Liver (tissue), 9 donors: Measurements from ENCODE around the gene LDB2. TPM values are rescaled to one million over a fixed set of nuclear protein-coding genes. Genes with fewer than 3 reads are reported as not detected.

Experiments used
- DNase-seq: peaks from one replicate; pipeline ENCODE4 v3.0.0-alpha.2; 2017; ENCODE audit warnings: low spot score
- H3K27ac ChIP-seq, 2 donors: one replicate each; pipeline ENCODE4 v1.7.0; 2013; ENCODE audit warnings: inconsistent platforms in 2 of 2, low read length in 2 of 2, control low read depth in 1 of 2, low read depth in 1 of 2, mild to moderate bottlenecking in 1 of 2
- H3K27me3 ChIP-seq, 4 donors: one replicate each; pipeline versions ENCODE4 v1.6.1 to v1.7.0; 2013; ENCODE audit warnings: low read length in 3 of 4, inconsistent platforms in 1 of 4, mild to moderate bottlenecking in 1 of 4, moderate library complexity in 1 of 4; ENCODE audit not compliant: control insufficient read depth in 4 of 4, insufficient read depth in 4 of 4
- H3K36me3 ChIP-seq, 4 donors: one replicate each; pipeline versions ENCODE4 v1.6.1 to v1.7.0; 2013; ENCODE audit warnings: low read length in 3 of 4, mild to moderate bottlenecking in 3 of 4, low read depth in 1 of 4, moderate library complexity in 1 of 4; ENCODE audit not compliant: control insufficient read depth in 4 of 4, insufficient read depth in 3 of 4
- H3K4me1 ChIP-seq, 4 donors: one replicate each; pipeline versions ENCODE4 v1.6.1 to v1.7.0; 2013; ENCODE audit warnings: low read length in 3 of 4, mild to moderate bottlenecking in 3 of 4, moderate library complexity in 1 of 4; ENCODE audit not compliant: control insufficient read depth in 4 of 4, insufficient read depth in 4 of 4
- H3K4me3 ChIP-seq, 3 donors: one replicate each; pipeline versions ENCODE4 v1.6.1 to v1.7.0; 2013; ENCODE audit warnings: low read length in 3 of 3, control low read depth in 1 of 3, low read depth in 1 of 3, mild to moderate bottlenecking in 1 of 3
- H3K9ac ChIP-seq, 2 donors: one replicate each; pipeline ENCODE4 v1.7.0; 2013; ENCODE audit warnings: low read length in 2 of 2, mild to moderate bottlenecking in 2 of 2, moderate library complexity in 2 of 2, control low read depth in 1 of 2, low read depth in 1 of 2
- H3K9me3 ChIP-seq, 4 donors: one replicate each; pipeline versions ENCODE4 v1.6.1 to v1.7.0; 2013; ENCODE audit warnings: low read length in 3 of 4; ENCODE audit not compliant: control insufficient read depth in 4 of 4
- ATF3 ChIP-seq: IDR thresholded peaks from 2 replicates; pipeline ENCODE4 v1.6.1; 2016; ENCODE audit warnings: antibody characterized with exemption
- CTCF ChIP-seq: fragments of 150-350 bp; IDR thresholded peaks from 2 replicates; pipeline ENCODE4 v1.5.1; 2017; ENCODE audit warnings: improper control_type of control experiment, low read depth, low read length; ENCODE audit not compliant: missing input control
- EGR1 ChIP-seq, 2 donors: IDR thresholded peaks; 2 replicates each; pipeline ENCODE4 v1.6.1; 2016 to 2018; ENCODE audit warnings: antibody characterized with exemption in 2 of 2, low read depth in 2 of 2
- FOXA1 ChIP-seq: IDR thresholded peaks from 2 replicates; pipeline ENCODE4 v1.6.1; 2016; ENCODE audit warnings: antibody characterized with exemption
- FOXA2 ChIP-seq: IDR thresholded peaks from 2 replicates; pipeline ENCODE4 v1.6.1; 2016; ENCODE audit warnings: antibody characterized with exemption
- GABPA ChIP-seq, 2 donors: IDR thresholded peaks in 1 of 2; conservative IDR thresholded peaks in 1 of 2; 2 replicates each; pipeline ENCODE4 v1.6.1; 2016; ENCODE audit warnings: antibody characterized with exemption in 2 of 2, mild to moderate bottlenecking in 1 of 2, moderate library complexity in 1 of 2
- HNF4A ChIP-seq, 2 donors: conservative IDR thresholded peaks; 2 replicates each; pipeline ENCODE4 v1.6.1; 2016; ENCODE audit warnings: antibody characterized with exemption in 2 of 2, mild to moderate bottlenecking in 2 of 2
- HNF4G ChIP-seq: IDR thresholded peaks from 2 replicates; pipeline ENCODE4 v1.6.1; 2016; ENCODE audit warnings: antibody characterized with exemption
- JUND ChIP-seq, 2 donors: IDR thresholded peaks; 2 replicates each; pipeline ENCODE4 v1.6.1; 2016; ENCODE audit warnings: antibody characterized with exemption in 2 of 2
- MAX ChIP-seq: IDR thresholded peaks from 2 replicates; pipeline ENCODE4 v1.6.1; 2016; ENCODE audit warnings: antibody characterized with exemption
- NR2F2 ChIP-seq: IDR thresholded peaks from 2 replicates; pipeline ENCODE4 v1.6.1; 2016; ENCODE audit warnings: antibody characterized with exemption
- RAD21 ChIP-seq, 2 donors: IDR thresholded peaks; 2 replicates each; pipeline ENCODE4 v1.6.1; 2016; ENCODE audit warnings: antibody characterized with exemption in 2 of 2, mild to moderate bottlenecking in 2 of 2
- REST ChIP-seq: IDR thresholded peaks from 2 replicates; pipeline ENCODE4 v1.6.1; 2016; ENCODE audit warnings: antibody characterized with exemption, mild to moderate bottlenecking
- RXRA ChIP-seq, 2 donors: IDR thresholded peaks; 2 replicates each; pipeline ENCODE4 v1.6.1; 2017 to 2018; ENCODE audit warnings: antibody characterized with exemption in 2 of 2, mild to moderate bottlenecking in 1 of 2
- SP1 ChIP-seq: IDR thresholded peaks from 2 replicates; pipeline ENCODE4 v1.6.1; 2018; ENCODE audit warnings: antibody characterized with exemption, mild to moderate bottlenecking
- TAF1 ChIP-seq: conservative IDR thresholded peaks from 2 replicates; pipeline ENCODE4 v1.6.1; 2016; ENCODE audit warnings: antibody characterized with exemption, mild to moderate bottlenecking
- YY1 ChIP-seq: IDR thresholded peaks from 2 replicates; pipeline ENCODE4 v1.6.1; 2016; ENCODE audit warnings: antibody characterized with exemption, mild to moderate bottlenecking
- ZBTB33 ChIP-seq: IDR thresholded peaks from 2 replicates; pipeline ENCODE4 v1.6.1; 2016; ENCODE audit warnings: antibody characterized with exemption
- WGBS: extraction: QIAGEN DNeasy Blood & Tissue Kit; methylation state at CpG from one replicate; pipeline ENCODE4 v1.1.7; 2013; 5-methylcytosine and 5-hydroxymethylcytosine counted together
- polyA plus RNA-seq, 2 donors: library from polyadenylated mRNA; stranded (reverse) in 1 of 2; unstranded in 1 of 2; fragments of 200-250 nt in 1 of 2; fragments of >200 nt in 1 of 2; fragmentation: Nextera tagmentation in 1 of 2; extraction: Ambion mirVana in 1 of 2; gene quantifications; one replicate each; pipeline versions ENCODE4 v1.2.1 to v1.2.3, GENCODE V29; 2013 to 2015
- total RNA-seq, 2 donors: library from RNA; depleted of rRNA; stranded (reverse); fragments of >200 nt; gene quantifications; one replicate each; pipeline ENCODE4 v1.2.3, GENCODE V29; 2014
- donor health status: healthy.
- donor health status: healthy.
- donor health status: healthy.
- donor health status: healthy.
- donor health status: healthy.

LDB2 gene
- total and polyA plus RNA-seq, 4 donors, result 7.4 to 31.9 (median 16.8) TPM

- no peak for DNase-seq
- H3K4me1 ChIP-seq, result peaks cover 0 to 2% (median under 1%) of the 10 kb centered on the region in 4 donors
- H3K36me3 ChIP-seq, result no peaks in the 10 kb centered on the region
- no peak overlapping the region for H3K27ac ChIP-seq
- TF ChIP-seq EGR1 (IDR thresholded peaks at IDR 0.05; ENCODE audit: low read depth in 2 of 2) (no peak), FOXA2 (no peak), SP1 (no peak), MAX (no peak), REST (no peak), HNF4G (no peak), GABPA (IDR thresholded peaks at IDR 0.05 in 1 of 2, conservative IDR thresholded peaks at IDR 0.05 in 1 of 2) (no peak), TAF1 (no peak), ZBTB33 (no peak), FOXA1 (no peak), HNF4A (conservative IDR thresholded peaks at IDR 0.05) (no peak), JUND (IDR thresholded peaks at IDR 0.05) (no peak), ATF3 (no peak), YY1 (no peak), CTCF (no peak), RXRA (IDR thresholded peaks at IDR 0.05) (no peak), NR2F2 (no peak), RAD21 (IDR thresholded peaks at IDR 0.05) (no peak)
- no peaks in the 10 kb centered on the region for H3K27me3 ChIP-seq
- no peak overlapping the region for H3K4me3 ChIP-seq
- H3K9ac ChIP-seq, result no peak overlapping the region
- 78% methylated on average over 7 of the region's 7 CpGs for WGBS
- no peaks in the 10 kb centered on the region for H3K9me3 ChIP-seq
Observed at GRCh38 chr4:16729336-16729735, 169.1 kb downstream of the LDB2 start.
